Gastroesophageal sphincter (tissue), 4 donors: Measurements from ENCODE around the gene FUT8. TPM values are rescaled to one million over a fixed set of nuclear protein-coding genes. Genes with fewer than 3 reads are reported as not detected.
"Not testable (repeated sequence)": the region's sequence is repeated elsewhere in the genome, so short reads cannot be mapped to it uniquely, and the experiment has no call there.

Experiments used
- ATAC-seq: fragments of 150-250 bp; one replicate; pipeline ENCODE4 v1.9.1; 2016; ENCODE audit warnings: mild to moderate bottlenecking, moderate library complexity
- H3K27ac ChIP-seq, 4 donors: fragments of 200-600 bp; sonication (generic) in 3 of 4; 1 replicate in 3 of 4; 2 replicates in 1 of 4; pipeline ENCODE4 v1.5.1; 2016 to 2019
- H3K27me3 ChIP-seq: fragments of 200-600 bp; sonication (generic); one replicate; pipeline ENCODE4 v1.5.1; 2019
- H3K36me3 ChIP-seq, 2 donors: fragments of 200-600 bp; sonication (generic); one replicate each; pipeline ENCODE4 v1.5.1; 2019; ENCODE audit warnings: control low read depth in 1 of 2
- H3K4me1 ChIP-seq, 3 donors: fragments of 200-600 bp; sonication (generic); 1 replicate in 2 of 3; 2 replicates in 1 of 3; pipeline ENCODE4 v1.5.1; 2016 to 2019; ENCODE audit warnings: control low read depth in 2 of 3
- H3K4me3 ChIP-seq, 2 donors: fragments of 200-600 bp; sonication (generic); one replicate each; pipeline ENCODE4 v1.5.1; 2019; ENCODE audit warnings: mild to moderate bottlenecking in 1 of 2, moderate library complexity in 1 of 2
- H3K9me3 ChIP-seq, 3 donors: fragments of 200-600 bp; sonication (generic); one replicate each; pipeline ENCODE4 v1.5.1; 2017 to 2019; ENCODE audit warnings: control low read depth in 2 of 3
- EP300 ChIP-seq: sonication (generic); formaldehyde crosslinking; IDR thresholded peaks from one replicate; pipeline ENCODE4 v1.6.1; 2017; ENCODE audit warnings: antibody characterized with exemption, mild to moderate bottlenecking
- POLR2A ChIP-seq, 2 donors: fragments of 450-650 bp; IDR thresholded peaks; one replicate each; pipeline ENCODE4 v1.6.1; 2017; ENCODE audit warnings: antibody characterized with exemption in 2 of 2, mild to moderate bottlenecking in 2 of 2, moderate library complexity in 1 of 2
- POLR2AphosphoS5 ChIP-seq: sonication (generic); formaldehyde crosslinking; IDR thresholded peaks from one replicate; pipeline ENCODE4 v1.6.1; 2017; ENCODE audit warnings: antibody characterized with exemption
- WGBS, 2 donors: methylation state at CpG; one replicate each; pipeline ENCODE4 v1.1.5; 2018; ENCODE audit warnings: low coverage in 1 of 2; 5-methylcytosine and 5-hydroxymethylcytosine counted together
- total RNA-seq, 4 donors: library from RNA; depleted of rRNA; stranded (reverse); fragments of >200 nt; gene quantifications; one replicate each; pipeline ENCODE4 v1.1.0, GENCODE V29; 2016
- TF ChIP-seq, protein P1 (sequence below), 4 experiments: fragments of 200-600 bp in 2 of 4; fragments of 450-650 bp in 2 of 4; sonication (generic) in 1 of 4; IDR thresholded peaks; one replicate each; pipeline ENCODE4 v1.5.1; 2017 to 2019; ENCODE audit warnings: antibody characterized with exemption in 4 of 4, mild to moderate bottlenecking in 2 of 4, moderate library complexity in 2 of 4

Gene FUT8
- total RNA-seq, 4 donors from 2014 or later = 16.9 to 35.2 (median 30.8) TPM

- 54 to 67% methylated on average over 6 of the region's 6 CpGs for WGBS, 2 donors
These were observed 297.0 kb downstream of the FUT8 start for GRCh38 chr14:65709576-65709975.

GRCh38 chr14:65716813-65717212 is 304.3 kb downstream of the FUT8 start:
- not testable (repeated sequence) for H3K36me3 ChIP-seq, ATAC-seq, H3K4me1 ChIP-seq, H3K27ac ChIP-seq, H3K27me3 ChIP-seq, H3K4me3 ChIP-seq
- peaks cover 0 to 24% (median 0%) of the 10 kb centered on the region in 3 donors for H3K9me3 ChIP-seq
- no CpG with 5 or more reads among the region's 35 CpGs for WGBS, 2 donors

More at GRCh38 chr14:65709576-65709975, 297.0 kb downstream of the FUT8 start:
- Histone ChIP-seq H3K9me3 (peaks cover 0 to 29% (median 0%) of the 10 kb centered on the region in 3 donors), H3K4me1 (no peaks in the 10 kb centered on the region), H3K36me3 (no peaks in the 10 kb centered on the region), H3K4me3 (no peak overlapping the region), H3K27ac (no peak overlapping the region), H3K27me3 (no peaks in the 10 kb centered on the region)
- TF ChIP-seq, protein P1, sequence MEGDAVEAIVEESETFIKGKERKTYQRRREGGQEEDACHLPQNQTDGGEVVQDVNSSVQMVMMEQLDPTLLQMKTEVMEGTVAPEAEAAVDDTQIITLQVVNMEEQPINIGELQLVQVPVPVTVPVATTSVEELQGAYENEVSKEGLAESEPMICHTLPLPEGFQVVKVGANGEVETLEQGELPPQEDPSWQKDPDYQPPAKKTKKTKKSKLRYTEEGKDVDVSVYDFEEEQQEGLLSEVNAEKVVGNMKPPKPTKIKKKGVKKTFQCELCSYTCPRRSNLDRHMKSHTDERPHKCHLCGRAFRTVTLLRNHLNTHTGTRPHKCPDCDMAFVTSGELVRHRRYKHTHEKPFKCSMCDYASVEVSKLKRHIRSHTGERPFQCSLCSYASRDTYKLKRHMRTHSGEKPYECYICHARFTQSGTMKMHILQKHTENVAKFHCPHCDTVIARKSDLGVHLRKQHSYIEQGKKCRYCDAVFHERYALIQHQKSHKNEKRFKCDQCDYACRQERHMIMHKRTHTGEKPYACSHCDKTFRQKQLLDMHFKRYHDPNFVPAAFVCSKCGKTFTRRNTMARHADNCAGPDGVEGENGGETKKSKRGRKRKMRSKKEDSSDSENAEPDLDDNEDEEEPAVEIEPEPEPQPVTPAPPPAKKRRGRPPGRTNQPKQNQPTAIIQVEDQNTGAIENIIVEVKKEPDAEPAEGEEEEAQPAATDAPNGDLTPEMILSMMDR (IDR thresholded peaks at IDR 0.05) = no peak
- TF ChIP-seq EP300 (no peak), POLR2A (IDR thresholded peaks at IDR 0.05) (no peak), POLR2AphosphoS5 (no peak)
- no peak for ATAC-seq

- not testable (repeated sequence) for H3K27me3 ChIP-seq, H3K36me3 ChIP-seq, H3K27ac ChIP-seq, H3K4me3 ChIP-seq, ATAC-seq, H3K4me1 ChIP-seq
- H3K9me3 ChIP-seq = peaks cover 0 to 24% (median 0%) of the 10 kb centered on the region in 3 donors
- 100% methylated on average over 6 of the region's 29 CpGs; no CpG with 5 or more reads in 1 of the 2 donors for WGBS, 2 donors
These were observed 304.9 kb downstream of the FUT8 start for GRCh38 chr14:65717384-65717915.

DNA sequence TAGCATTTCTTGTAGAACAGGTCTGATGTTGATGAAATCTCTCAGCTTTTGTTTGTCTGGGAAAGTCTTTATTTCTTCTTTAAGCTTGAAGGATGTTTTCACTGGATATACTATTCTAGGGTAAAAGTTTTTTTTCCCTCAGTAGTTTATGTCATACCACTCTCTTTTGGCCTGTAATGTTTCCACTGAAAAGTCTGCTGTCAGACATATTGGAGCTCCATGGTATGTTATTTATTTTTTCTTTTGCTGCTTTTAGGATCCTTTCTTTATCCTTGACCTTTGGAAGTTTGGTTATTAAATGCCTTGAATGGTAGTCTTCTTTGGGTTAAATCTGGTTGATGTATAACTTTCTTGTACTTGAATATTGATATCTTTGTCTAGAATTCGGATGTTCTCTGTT is 306.1 kb downstream of the FUT8 start:
- Histone ChIP-seq H3K27me3 (no peaks in the 10 kb centered on the region), H3K4me1 (no peaks in the 10 kb centered on the region), H3K4me3 (no peak overlapping the region), H3K9me3 (peaks cover 0 to 22% (median 0%) of the 10 kb centered on the region in 3 donors), H3K27ac (no peak overlapping the region), H3K36me3 (no peaks in the 10 kb centered on the region)
- TF ChIP-seq POLR2A (IDR thresholded peaks at IDR 0.05) = no peak
- TF ChIP-seq POLR2AphosphoS5 = no peak
- TF ChIP-seq EP300 = no peak
- TF ChIP-seq, protein P1 (IDR thresholded peaks at IDR 0.05) = no peak
- no peak for ATAC-seq
- WGBS, 2 donors = 93% methylated on average over 1 of the region's 1 CpG; no CpG with 5 or more reads in 1 of the 2 donors

DNA sequence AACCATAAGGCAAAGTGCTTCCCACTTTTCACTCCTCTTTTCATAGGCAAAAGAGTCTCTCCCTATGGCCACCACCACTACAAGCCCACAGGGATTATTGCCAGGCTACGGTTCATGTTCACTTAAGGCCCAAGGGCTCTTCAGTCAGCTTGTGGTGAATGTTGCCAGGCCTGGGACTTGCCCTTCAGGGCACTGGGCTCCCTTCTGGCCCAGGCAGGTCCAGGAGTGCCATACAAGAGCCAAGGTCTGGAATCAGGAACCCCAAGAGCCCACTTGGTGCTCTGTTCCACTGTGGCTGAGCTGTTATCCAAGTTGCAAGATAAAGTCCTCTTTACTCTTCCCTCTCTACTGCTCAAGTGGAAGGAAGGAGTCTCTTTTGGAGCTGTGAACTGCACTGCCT is 307.6 kb downstream of the FUT8 start:
- Histone ChIP-seq H3K9me3 (peaks cover 0 to 8% (median 0%) of the 10 kb centered on the region in 3 donors), H3K27ac (no peak overlapping the region), H3K4me3 (no peak overlapping the region), H3K4me1 (no peaks in the 10 kb centered on the region), H3K36me3 (peaks cover 0 to 14% of the 10 kb centered on the region in 2 donors), H3K27me3 (no peaks in the 10 kb centered on the region)
- TF ChIP-seq POLR2A (IDR thresholded peaks at IDR 0.05) (no peak), EP300 (no peak), POLR2AphosphoS5 (no peak)
- TF ChIP-seq, protein P1 (IDR thresholded peaks at IDR 0.05) = no peak
- WGBS, 2 donors = no CpG with 5 or more reads among the region's 1 CpG
- ATAC-seq = no peak

DNA sequence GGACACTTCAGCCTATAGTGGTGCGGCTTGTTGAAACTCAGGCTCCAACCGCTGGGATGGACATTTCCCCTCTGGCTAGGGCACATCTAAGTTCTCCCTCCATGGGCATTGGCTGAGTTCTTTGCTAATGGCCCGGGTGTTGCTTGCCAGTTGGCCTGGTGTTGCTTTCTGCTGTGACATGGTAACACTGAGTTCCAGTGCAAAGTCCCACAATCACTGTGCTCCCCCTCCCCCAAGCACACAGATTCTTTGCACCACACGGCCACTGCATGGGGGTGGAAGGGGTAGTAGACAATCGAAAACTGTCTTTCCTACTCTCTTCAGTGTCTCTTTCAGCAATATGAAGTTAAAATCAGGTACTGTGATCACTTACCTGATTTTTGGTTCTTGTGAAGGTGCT is 308.2 kb downstream of the FUT8 start:
- Histone ChIP-seq H3K27me3 (no peaks in the 10 kb centered on the region), H3K4me1 (no peaks in the 10 kb centered on the region), H3K27ac (no peak overlapping the region), H3K9me3 (peaks cover 0 to 8% (median 0%) of the 10 kb centered on the region in 3 donors), H3K4me3 (no peak overlapping the region), H3K36me3 (peaks cover 0 to 14% of the 10 kb centered on the region in 2 donors)
- no peak for ATAC-seq
- WGBS, 2 donors = 80 to 100% methylated on average over 1 of the region's 5 CpGs
- TF ChIP-seq POLR2A (IDR thresholded peaks at IDR 0.05) (no peak), POLR2AphosphoS5 (no peak)
